Dermis microvascular lymphatic vessel endothelial cell (primary cell): ENCODE measurements around the gene TGDS. TPM values are rescaled to one million over a fixed set of nuclear protein-coding genes. Genes with fewer than 3 reads are reported as not detected.

ENCODE experiments used
- total RNA-seq: library from RNA; depleted of rRNA; stranded (reverse); fragments of >200 nt; gene quantifications from 2 replicates; pipeline ENCODE4 v1.2.1, GENCODE V29; 2014

The TGDS gene
- total RNA-seq, 1 donor from 2014 or later, result 8.3 TPM

Other genes starting within 250 kb of the TGDS start
- gene DCT, start 116.5 kb downstream of the TGDS start, total RNA-seq, result not detected in 2 replicates
- gene GPR180, start 5.7 kb upstream of the TGDS start, total RNA-seq, result 8.6 and 10.4 TPM in 2 replicates
- gene SOX21, start 116.4 kb upstream of the TGDS start, total RNA-seq, result 0.39 and 3.2 TPM in 2 replicates